RWPE1 (cell line): ENCODE data around the gene PANK4.
A peak's percentile ranks its signal among the peaks of the same experiment; 100 is the strongest.

Experiments
- CTCF ChIA-PET: fragments of 350-600 bp; sonication (Branson Sonifier 250); formaldehyde crosslinking; extraction: SDS; loops from one replicate; lab custom pipeline; 2021; lab: Yijun Ruan, JAX
- POLR2A ChIA-PET: fragments of 400-600 bp; formaldehyde crosslinking; extraction: SDS; loops from one replicate; lab custom pipeline; 2020; ENCODE audit warnings: antibody characterized with exemption; ENCODE audit not compliant: low non-redundant PET; lab: Yijun Ruan, JAX
- DNase-seq: peaks from one replicate; pipeline ENCODE4 v3.0.0; 2012; ENCODE audit warnings: low spot score
- H3K27ac ChIP-seq: fragments of 450-650 bp; 2 replicates; pipeline ENCODE4 v1.5.1; 2017
- TF ChIP-seq, protein P1 (sequence below): fragments of 450-650 bp; conservative IDR thresholded peaks from 2 replicates; pipeline ENCODE4 v1.5.1; 2017; ENCODE audit warnings: low read depth, mild to moderate bottlenecking

The PANK4 gene

GRCh38 chr1:2506007-2506860 lies 20.2 kb downstream of the PANK4 start:
- H3K27ac ChIP-seq = peak overlapping the region; percentile 71
- POLR2A ChIA-PET = no interaction called here
- CTCF ChIA-PET = interaction anchor here (1.0 kb wide), 1 partner anchor 9 kb away, joined by 3 read pairs; no protein-coding TSS in a partner anchor
- TF ChIP-seq, protein P1, sequence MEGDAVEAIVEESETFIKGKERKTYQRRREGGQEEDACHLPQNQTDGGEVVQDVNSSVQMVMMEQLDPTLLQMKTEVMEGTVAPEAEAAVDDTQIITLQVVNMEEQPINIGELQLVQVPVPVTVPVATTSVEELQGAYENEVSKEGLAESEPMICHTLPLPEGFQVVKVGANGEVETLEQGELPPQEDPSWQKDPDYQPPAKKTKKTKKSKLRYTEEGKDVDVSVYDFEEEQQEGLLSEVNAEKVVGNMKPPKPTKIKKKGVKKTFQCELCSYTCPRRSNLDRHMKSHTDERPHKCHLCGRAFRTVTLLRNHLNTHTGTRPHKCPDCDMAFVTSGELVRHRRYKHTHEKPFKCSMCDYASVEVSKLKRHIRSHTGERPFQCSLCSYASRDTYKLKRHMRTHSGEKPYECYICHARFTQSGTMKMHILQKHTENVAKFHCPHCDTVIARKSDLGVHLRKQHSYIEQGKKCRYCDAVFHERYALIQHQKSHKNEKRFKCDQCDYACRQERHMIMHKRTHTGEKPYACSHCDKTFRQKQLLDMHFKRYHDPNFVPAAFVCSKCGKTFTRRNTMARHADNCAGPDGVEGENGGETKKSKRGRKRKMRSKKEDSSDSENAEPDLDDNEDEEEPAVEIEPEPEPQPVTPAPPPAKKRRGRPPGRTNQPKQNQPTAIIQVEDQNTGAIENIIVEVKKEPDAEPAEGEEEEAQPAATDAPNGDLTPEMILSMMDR = no peak
- DNase-seq = no peak

DNA sequence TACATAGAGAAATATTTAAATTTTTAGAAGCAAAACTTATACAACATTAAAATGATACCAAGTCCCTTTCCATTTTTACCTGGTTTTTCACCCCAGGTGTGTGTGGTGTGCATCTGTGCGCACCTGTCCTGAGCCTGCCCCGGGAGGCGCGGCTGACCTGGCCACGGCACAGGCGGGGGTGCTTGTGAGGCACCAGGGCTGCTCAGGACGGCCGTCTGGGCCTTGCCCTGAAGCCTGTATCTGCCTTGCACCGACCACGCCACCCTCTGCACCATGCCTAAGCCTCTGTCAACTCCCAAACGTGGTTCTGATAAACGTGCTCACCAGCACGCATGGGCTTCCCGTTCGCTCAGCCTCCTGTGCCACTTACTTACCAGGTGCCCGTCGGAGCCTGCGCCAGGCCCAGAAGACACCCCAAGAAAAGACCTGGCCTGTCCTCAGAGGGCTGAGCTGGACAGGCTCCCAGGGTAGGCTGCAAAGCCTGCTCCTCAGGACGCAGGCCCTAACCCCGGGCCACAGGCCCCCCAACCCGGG lies 20.9 kb downstream of the PANK4 start:
- H3K27ac ChIP-seq = peak overlapping the region; percentile 71
- ChIA-PET CTCF (no interaction called here), POLR2A (no interaction called here)
- DNase-seq = no peak
- TF ChIP-seq, protein P1 = no peak

DNA sequence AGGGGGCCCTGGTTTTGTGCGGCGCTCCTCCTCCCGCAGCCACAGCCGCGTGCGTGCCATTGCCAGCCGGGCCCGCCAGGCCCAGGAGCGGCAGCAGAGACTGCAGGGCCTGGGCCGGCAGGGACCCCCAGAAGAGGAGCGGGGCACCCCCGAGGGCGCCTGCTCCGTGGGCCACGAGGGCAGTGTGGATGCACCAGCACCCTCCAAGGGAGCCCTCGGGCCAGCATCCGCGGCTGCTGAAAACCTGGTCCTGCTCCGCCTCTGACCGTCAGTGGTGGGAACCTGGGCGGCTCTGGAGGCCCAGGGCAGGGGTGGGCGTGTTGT lies 21.5 kb downstream of the PANK4 start:
- TF ChIP-seq, protein P1 = no peak
- ChIA-PET CTCF (no interaction called here), POLR2A (no interaction called here)
- DNase-seq = no peak
- peak overlapping the region; percentile 71 for H3K27ac ChIP-seq

DNA sequence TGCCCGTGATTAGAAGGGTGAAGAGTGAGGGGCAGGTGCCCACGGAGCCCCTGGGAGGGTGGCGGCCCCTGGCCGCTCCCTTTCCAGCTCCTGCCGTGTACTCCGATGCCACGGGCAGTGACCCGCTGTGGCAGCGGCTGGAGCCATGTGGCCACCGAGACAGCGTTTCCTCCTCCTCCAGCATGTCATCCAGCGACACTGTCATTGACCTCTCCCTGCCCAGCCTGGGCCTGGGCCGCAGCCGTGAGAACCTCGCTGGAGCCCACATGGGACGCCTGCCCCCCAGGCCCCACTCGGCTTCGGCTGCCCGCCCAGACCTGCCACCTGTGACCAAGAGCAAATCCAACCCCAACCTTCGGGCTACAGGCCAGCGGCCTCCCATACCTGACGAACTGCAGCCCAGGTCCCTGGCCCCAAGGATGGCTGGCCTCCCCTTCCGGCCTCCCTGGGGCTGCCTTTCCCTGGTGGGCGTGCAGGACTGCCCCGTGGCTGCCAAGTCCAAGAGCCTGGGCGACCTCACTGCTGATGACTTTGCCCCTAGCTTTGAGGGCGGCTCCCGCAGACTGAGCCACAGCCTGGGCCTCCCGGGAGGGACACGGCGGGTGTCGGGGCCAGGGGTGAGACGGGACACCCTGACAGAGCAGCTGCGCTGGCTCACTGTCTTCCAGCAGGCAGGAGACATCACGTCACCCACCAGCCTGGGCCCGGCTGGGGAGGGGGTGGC lies 22.0 kb downstream of the PANK4 start:
- CTCF ChIA-PET = no interaction called here
- peak overlapping the region; percentile 71 for H3K27ac ChIP-seq

GRCh38 chr1:2503554-2504224 lies 22.7 kb downstream of the PANK4 start:
- no peak for DNase-seq
- peak overlapping the region; percentile 72 for H3K27ac ChIP-seq
- ChIA-PET POLR2A (no interaction called here), CTCF (no interaction called here)
- TF ChIP-seq, protein P1 = no peak

More for the DNA sequence above, 22.0 kb downstream of the PANK4 start:
- TF ChIP-seq, protein P1 = no peak
- DNase-seq = no peak
- POLR2A ChIA-PET = no interaction called here
